ENCODE results near the gene BEND7. TPM values are rescaled to one million over a fixed set of nuclear protein-coding genes. Genes with fewer than 3 reads are reported as not detected.
A peak's percentile ranks its signal among the peaks of the same experiment; 100 is the strongest.

The BEND7 gene
- total and polyA plus RNA-seq, 2 of the 13 experiments (the other 11 are each of a cell fraction or from before 2014, with no cell fraction given): 14.1 to 17.1 TPM

DNA sequence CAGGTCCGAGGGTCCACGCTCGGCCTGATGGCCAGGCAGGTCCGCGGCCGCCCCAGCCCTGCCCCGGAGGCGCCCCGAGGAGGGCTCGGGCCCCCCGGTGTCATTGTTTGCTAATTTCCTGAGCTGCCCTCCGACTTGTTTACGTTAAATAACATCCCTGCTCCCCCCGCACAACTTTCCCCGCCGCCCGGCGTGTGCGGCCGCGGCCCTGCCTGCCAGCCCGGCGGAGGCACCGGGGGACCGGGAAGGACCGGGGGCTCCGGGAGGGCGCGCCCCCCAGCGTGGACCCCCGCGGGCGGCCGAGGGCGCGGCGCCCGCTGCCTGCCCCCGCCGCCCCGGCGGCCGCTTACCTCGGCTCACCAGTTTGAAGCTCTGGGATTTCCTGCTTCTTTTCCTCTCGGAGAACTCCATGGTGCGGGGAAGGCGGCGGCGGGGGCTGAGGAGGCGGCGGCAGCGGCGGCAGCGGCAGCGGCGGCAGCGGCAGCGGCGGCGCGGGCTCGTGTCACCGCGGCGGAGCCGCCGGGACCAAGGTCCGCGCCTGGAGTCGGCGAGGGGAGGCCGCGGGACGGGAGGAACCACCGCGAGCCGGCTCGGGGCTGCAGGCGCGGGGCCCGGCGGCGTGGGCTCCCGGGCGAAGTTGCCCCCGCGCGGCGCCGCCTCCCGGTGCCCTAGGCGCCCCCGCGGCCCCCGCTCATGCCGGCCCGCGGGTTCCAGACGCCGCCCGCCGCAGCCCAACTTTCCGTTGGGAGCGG lies 515 bp downstream of the BEND7 start (continued):
- TF ChIP-seq ZNF687 (CRISPR knock-in tag; IDR thresholded peaks at IDR 0.05) (0 out of 2 replicates have a peak, but pooled peaks have one; percentile 39), PRDM4 (CRISPR knock-in tag; IDR thresholded peaks at IDR 0.05; ENCODE audit: borderline replicate concordance) (no peak), THYN1 (CRISPR knock-in tag; IDR thresholded peaks at IDR 0.05; ENCODE audit: borderline replicate concordance, low read depth) (no peak), GABPB1 (CRISPR knock-in tag; IDR thresholded peaks at IDR 0.05) (peak; percentile 27; the same call in 1 of the 2 replicates), ZNF441 (CRISPR knock-in tag; IDR thresholded peaks at IDR 0.05; ENCODE audit: borderline replicate concordance) (no peak), TCF7 (IDR thresholded peaks at IDR 0.05; ENCODE audit: low read depth) (no peak), MAFG (CRISPR knock-in tag; IDR thresholded peaks at IDR 0.05) (no peak), SALL1 (CRISPR knock-in tag; IDR thresholded peaks at IDR 0.05) (peak; percentile 37; the same call in 1 of the 2 replicates), SAP130 (CRISPR knock-in tag; IDR thresholded peaks at IDR 0.05; ENCODE audit: low read depth) (peak; percentile 50), PHF8 (CRISPR knock-in tag; IDR thresholded peaks at IDR 0.05) (peak; percentile 51; the same call in 1 of the 2 replicates), NFIB (CRISPR knock-in tag; IDR thresholded peaks at IDR 0.05; ENCODE audit: borderline replicate concordance) (no peak), FOXP1 (IDR thresholded peaks at IDR 0.05) (no peak), FOXP1 (CRISPR knock-in tag; IDR thresholded peaks at IDR 0.05) (peak; percentile 52; the same call in 1 of the 2 replicates), ZNF777 (CRISPR knock-in tag; IDR thresholded peaks at IDR 0.05) (peak; percentile 5; the same call in 1 of the 2 replicates), ZNF430 (CRISPR knock-in tag; IDR thresholded peaks at IDR 0.05) (no peak), ARNT2 (CRISPR knock-in tag; IDR thresholded peaks at IDR 0.05; ENCODE audit: low read depth) (0 out of 2 replicates have a peak, but pooled peaks have one; percentile 27)
- TF ChIP-seq, protein P1, sequence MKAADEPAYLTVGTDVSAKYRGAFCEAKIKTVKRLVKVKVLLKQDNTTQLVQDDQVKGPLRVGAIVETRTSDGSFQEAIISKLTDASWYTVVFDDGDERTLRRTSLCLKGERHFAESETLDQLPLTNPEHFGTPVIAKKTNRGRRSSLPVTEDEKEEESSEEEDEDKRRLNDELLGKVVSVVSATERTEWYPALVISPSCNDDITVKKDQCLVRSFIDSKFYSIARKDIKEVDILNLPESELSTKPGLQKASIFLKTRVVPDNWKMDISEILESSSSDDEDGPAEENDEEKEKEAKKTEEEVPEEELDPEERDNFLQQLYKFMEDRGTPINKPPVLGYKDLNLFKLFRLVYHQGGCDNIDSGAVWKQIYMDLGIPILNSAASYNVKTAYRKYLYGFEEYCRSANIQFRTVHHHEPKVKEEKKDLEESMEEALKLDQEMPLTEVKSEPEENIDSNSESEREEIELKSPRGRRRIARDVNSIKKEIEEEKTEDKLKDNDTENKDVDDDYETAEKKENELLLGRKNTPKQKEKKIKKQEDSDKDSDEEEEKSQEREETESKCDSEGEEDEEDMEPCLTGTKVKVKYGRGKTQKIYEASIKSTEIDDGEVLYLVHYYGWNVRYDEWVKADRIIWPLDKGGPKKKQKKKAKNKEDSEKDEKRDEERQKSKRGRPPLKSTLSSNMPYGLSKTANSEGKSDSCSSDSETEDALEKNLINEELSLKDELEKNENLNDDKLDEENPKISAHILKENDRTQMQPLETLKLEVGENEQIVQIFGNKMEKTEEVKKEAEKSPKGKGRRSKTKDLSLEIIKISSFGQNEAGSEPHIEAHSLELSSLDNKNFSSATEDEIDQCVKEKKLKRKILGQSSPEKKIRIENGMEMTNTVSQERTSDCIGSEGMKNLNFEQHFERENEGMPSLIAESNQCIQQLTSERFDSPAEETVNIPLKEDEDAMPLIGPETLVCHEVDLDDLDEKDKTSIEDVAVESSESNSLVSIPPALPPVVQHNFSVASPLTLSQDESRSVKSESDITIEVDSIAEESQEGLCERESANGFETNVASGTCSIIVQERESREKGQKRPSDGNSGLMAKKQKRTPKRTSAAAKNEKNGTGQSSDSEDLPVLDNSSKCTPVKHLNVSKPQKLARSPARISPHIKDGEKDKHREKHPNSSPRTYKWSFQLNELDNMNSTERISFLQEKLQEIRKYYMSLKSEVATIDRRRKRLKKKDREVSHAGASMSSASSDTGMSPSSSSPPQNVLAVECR (CRISPR knock-in tag; IDR thresholded peaks at IDR 0.05; ENCODE audit: borderline replicate concordance): peak; percentile 44; the same call in 1 of the 2 replicates

All from HepG2 (cell line).